Mammary epithelial cell (primary cell): ENCODE results near the gene CEP85L.

Experiments
- EZH2 ChIP-seq: IDR thresholded peaks from 2 replicates; pipeline ENCODE4 v1.6.1; 2012; ENCODE audit warnings: low read length, inconsistent platforms, borderline replicate concordance
- TF ChIP-seq, protein P1 (sequence below), 2 donors: IDR thresholded peaks in 1 of 2; conservative IDR thresholded peaks in 1 of 2; 2 replicates each; pipeline ENCODE4 v1.5.1; 2011 to 2012; ENCODE audit warnings: inconsistent platforms in 2 of 2, low read length in 2 of 2, mild to moderate bottlenecking in 2 of 2, control low read depth in 1 of 2, low read depth in 1 of 2; ENCODE audit not compliant: insufficient read depth in 1 of 2; ENCODE audit errors: extremely low read depth in 1 of 2

DNA sequence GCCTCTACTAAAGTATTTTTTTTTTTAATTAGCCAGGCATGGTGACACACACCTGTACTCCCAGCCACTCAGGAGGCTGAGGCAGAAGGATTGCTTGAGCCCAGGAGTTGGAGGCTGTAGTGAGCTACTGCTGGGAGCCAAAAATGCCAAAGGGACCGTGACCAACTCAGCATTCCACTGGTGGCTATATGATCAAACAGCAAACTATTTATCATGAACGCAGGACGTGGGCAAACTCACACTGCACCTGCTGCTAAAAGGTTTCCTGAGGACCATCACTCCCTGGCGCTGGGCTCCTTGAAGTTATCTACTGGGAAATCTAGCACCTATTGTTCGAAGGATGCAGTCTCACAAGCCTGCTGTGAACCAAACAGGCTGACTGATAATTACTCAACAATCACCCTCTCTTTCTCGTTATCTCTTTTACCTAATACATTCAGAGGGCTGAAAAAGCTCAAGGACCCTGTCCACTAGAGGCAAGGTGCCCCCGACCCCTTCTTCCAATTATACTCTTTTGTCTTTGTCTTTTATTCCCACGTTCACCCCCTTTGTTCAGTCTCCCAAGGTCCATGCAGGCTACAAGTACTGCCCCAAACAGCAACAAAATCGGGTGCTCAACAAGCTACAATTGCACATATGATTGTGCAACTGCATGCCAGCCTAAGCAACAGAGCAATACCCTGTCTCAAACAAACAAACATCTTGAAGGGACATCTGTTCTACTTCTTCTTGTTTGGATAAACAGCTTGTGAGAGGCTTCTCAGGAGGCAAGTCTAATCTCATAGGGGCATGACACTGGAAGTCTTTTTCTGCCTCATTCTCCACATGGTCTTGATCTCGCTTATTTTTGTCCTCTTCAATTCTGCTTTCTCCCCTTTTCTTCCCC lies 151.0 kb downstream of the CEP85L start:
- TF ChIP-seq, protein P1, sequence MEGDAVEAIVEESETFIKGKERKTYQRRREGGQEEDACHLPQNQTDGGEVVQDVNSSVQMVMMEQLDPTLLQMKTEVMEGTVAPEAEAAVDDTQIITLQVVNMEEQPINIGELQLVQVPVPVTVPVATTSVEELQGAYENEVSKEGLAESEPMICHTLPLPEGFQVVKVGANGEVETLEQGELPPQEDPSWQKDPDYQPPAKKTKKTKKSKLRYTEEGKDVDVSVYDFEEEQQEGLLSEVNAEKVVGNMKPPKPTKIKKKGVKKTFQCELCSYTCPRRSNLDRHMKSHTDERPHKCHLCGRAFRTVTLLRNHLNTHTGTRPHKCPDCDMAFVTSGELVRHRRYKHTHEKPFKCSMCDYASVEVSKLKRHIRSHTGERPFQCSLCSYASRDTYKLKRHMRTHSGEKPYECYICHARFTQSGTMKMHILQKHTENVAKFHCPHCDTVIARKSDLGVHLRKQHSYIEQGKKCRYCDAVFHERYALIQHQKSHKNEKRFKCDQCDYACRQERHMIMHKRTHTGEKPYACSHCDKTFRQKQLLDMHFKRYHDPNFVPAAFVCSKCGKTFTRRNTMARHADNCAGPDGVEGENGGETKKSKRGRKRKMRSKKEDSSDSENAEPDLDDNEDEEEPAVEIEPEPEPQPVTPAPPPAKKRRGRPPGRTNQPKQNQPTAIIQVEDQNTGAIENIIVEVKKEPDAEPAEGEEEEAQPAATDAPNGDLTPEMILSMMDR (conservative IDR thresholded peaks at IDR 0.05 in 1 of 2, IDR thresholded peaks at IDR 0.05 in 1 of 2; ENCODE audit: extremely low read depth in 1 of 2, insufficient read depth in 1 of 2, low read depth in 1 of 2, low read length in 2 of 2), result no peak
- no peak for TF ChIP-seq EZH2
